GM21447 (cell line): ENCODE data around the gene AQP12B.

Experiments used
- ATAC-seq: cut with Tn5 transposase; IDR thresholded peaks from one replicate; pipeline ENCODE4 v1.9.1; 2021; ENCODE audit not compliant: unreplicated experiment

Gene AQP12B

GRCh38 chr2:240718896-240719490 lies 36.3 kb upstream of the AQP12B start:
- no peak for ATAC-seq

- no peak for ATAC-seq
Measured at GRCh38 chr2:240717681-240718581, 35.2 kb upstream of the AQP12B start.

- no peak for ATAC-seq
Measured at GRCh38 chr2:240717181-240717641, 34.5 kb upstream of the AQP12B start.

GRCh38 chr2:240716130-240716798 lies 33.6 kb upstream of the AQP12B start:
- ATAC-seq = no peak

DNA sequence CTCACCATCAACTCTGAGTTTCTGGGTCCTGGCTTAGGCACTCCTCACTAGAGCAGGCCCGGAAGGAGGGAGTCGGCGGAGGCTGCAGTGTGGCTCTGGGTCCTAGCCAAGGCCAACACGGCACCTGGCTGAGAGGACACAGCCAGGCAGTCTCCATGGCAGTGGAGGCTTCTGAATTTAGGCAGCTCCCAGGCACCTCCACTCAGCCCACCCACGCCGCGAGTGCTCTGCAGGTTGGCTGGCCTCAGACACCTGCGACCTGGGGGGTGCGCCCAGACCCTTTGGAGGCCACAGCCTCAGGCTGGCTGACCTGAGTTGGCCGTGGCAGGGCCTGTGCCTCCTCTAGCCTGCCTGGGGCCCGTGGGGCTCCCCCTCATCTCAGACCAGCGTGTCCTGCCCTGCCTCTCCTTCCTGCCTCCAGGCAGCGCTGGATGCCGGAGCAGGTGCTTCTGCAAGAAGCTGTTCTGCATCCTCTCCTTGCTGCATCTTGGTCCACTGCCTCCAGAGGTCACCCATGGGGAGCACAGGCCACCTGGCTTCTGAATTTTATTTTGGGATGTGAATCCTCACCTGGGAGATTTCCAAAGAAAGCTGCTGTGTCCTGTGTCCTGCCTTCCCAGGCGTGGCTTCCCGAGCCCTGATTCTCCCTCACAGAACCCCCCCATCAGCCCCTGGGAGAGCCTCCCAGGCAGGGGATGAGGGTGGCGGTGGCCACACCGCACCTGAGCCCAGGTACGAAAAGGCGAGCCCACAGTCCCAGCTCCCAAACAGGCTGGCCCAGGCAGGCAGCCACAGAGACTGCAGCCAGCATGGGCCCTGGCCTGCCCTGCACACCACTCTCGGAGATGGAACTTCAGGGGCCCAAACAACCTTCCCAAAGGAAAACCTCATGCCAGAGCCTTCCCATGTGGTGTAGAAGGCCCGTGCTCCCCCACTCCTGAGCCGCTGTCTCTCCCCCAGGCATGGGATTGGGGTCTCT lies 32.4 kb upstream of the AQP12B start:
- ATAC-seq = no peak

- no peak for ATAC-seq
Measured at GRCh38 chr2:240713928-240714746, 31.5 kb upstream of the AQP12B start.

GRCh38 chr2:240713071-240713927 lies 30.6 kb upstream of the AQP12B start:
- no peak for ATAC-seq

DNA sequence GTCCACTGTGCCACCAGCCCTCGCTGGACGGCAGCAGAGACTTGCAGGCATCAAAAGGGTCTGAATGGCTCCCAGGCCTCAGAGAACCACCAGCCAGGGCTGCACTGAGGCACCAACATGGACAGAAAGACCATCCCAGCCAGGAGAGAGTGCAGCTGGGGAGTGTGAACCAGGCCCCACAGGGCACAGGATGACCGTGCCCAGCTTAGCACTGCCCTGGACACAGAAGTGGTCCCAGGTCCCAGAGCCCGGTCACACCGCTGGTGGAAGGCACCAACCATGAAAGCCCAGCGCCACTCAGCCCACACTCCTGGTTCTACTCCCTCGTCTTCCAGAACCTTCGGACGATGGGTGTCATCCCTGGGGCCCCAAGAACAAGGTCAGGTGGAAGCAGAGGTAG lies 29.4 kb upstream of the AQP12B start:
- no peak for ATAC-seq

GRCh38 chr2:240711701-240712100 lies 29.0 kb upstream of the AQP12B start:
- no peak for ATAC-seq

- no peak for ATAC-seq
Measured at GRCh38 chr2:240711296-240711695, 28.6 kb upstream of the AQP12B start.

DNA sequence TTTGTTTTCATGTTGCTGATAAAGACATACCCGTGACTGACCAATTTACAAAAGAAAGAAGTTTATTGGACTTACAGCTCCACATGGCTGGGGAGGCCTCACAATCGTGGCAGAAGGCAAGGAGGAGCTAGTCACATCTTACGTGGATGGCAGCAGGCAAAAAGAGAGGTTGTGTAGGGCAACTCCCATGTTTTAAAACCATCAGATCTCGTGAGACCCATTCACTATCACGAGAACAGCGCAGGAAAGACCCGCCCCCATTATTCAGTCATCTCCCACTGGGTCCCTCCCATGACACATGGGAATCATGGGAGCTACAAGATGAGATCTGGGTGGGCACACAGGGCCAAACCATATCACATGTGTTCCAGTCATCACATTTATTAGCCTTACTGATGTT lies 25.8 kb upstream of the AQP12B start:
- ATAC-seq = no peak

DNA sequence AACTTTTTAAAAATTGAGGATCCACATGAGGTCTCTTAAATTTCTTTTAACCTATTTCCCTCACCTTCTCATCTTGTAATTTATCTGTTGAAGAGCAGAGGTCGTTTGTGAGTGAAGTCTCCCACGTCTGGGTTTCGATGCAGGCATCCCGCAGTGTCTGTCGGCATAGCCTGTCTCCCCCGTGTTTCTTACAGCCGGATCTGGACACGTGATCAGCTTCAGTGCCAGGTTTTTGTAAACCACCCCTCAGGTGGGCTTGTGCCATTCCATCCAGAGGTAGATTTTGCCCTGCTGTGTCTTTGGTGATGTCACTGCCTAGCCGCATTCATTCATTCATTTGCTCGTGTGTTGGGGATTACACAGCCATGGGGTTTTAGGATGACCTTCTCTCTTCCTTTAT lies 25.1 kb upstream of the AQP12B start:
- ATAC-seq = no peak

GRCh38 chr2:240707043-240707756 lies 24.5 kb upstream of the AQP12B start:
- ATAC-seq = no peak

DNA sequence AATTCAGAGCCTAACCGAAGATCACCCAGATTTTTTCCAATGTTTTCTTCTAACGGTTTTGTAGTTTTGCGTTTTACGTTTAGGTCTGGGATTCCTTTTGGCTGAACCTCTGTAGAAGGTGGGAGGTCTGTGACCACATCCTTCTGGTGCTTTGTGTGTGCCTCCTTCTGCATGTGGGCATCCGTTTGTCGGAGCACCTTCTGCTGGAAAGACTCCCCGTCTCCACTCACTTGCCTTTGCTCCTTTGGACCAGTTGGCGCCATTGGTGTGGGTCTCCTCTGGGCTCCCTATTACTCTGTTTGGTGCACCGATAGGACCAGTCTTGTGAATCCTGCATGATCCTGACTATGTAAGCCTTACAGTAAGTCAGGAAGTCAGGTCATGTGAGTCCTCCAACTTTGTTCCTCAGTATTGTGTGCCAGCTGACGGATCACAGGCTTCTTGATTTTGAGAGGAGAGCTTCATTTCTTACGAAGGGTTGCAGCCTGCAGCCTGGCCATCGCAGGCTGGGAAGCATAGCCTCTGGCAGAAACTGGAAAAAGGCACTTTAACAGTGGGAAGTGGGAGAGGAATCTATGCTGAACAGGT lies 22.6 kb upstream of the AQP12B start:
- ATAC-seq = no peak

DNA sequence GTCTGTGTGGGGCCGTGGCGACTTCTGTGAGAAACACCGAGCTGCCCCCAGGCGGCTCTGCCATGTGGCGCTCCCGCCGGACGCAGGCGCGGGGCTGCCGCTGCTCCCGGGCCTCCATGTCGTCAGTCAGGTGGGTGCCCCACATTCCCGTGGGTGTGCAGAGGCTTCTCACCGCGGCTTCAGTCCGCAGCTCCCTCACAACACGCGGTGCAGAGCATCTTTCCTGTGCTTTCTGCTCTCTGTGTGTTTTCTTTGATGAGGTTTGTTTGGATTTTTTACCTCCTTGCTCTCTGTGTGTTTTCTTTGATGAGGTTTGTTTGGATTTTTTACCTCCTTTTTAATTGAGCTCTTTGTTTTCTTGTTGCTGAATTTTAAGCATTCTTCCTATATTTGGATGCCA lies 22.0 kb upstream of the AQP12B start:
- ATAC-seq = no peak

DNA sequence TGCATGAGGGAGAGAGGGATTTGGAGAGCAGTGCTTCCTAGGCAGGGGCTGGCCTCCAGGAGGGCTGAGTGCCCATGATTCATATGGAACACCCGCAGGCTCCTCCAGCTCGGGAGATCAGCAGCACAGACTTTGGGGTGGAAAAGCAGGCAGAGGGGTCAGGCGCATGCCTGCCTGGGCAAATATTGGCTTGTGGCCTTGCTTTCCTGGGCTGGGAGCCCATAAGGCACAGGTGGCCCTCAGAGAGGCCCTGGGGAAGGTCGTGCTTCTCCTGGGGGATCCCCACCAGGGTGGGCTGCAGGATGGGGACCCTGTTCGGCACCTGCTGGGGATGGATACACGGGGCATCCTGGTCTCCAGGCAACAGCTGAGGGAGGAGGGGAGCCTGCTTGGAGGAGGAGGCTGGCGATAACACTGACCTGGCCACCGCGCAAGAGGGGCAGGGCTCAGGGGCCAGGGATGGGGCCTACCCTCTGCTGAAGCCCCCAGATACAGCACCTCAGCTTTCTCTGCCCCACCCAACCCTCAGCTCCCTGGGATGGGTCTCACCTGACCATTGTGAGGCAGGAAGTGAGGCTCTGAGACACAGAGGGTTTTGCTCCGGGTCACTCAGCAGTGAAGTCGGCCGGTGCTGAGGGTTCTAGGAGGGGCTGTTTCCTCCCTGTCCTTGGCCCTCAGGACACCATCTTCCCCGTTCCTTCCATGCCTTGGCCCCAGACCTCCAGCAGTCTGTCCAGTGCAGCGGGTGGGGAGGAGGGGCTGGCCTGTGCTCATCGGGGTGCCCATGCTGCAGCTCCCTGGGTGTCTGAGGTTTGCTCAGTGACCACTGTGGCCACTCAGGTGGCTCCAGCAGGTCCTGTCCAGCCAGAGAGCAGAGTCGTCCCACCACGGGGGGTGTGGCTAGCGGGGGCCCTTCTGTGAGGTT lies 21.0 kb upstream of the AQP12B start:
- no peak for ATAC-seq

DNA sequence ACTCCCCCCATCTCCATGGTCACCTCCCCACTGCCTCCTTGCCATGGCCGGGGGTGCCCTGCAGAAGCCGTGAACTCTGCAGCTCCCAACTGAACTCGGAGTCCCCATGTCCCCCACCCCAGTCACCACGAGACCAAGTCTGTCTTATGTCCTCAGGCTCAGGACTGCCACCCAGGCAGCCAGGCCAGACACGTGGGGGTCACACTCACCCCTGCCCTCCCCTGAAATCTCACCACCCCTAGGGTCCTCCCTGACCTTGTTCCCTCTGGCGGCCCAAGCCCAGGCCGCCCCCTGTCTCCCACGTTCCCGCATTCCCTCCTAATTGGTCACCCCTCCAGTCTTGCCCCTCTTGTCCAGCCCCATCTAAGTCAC lies 19.9 kb upstream of the AQP12B start:
- ATAC-seq = no peak
